GM18909 (cell line): Measurements from ENCODE around the gene AIFM3.

ENCODE experiments used
- ATAC-seq: cut with Tn5 transposase; IDR thresholded peaks from one replicate; pipeline ENCODE4 v1.9.1; 2021; ENCODE audit warnings: mild to moderate bottlenecking; ENCODE audit not compliant: unreplicated experiment, poor library complexity

AIFM3 gene

GRCh38 chr22:20989323-20990138 is 22.5 kb downstream of the AIFM3 start:
- ATAC-seq: no peak

GRCh38 chr22:20990184-20991180 is 23.4 kb downstream of the AIFM3 start:
- no peak for ATAC-seq

GRCh38 chr22:20991252-20992055 is 24.4 kb downstream of the AIFM3 start:
- no peak for ATAC-seq

- ATAC-seq: no peak
Observed at GRCh38 chr22:20992056-20992442, 25.0 kb downstream of the AIFM3 start.

DNA sequence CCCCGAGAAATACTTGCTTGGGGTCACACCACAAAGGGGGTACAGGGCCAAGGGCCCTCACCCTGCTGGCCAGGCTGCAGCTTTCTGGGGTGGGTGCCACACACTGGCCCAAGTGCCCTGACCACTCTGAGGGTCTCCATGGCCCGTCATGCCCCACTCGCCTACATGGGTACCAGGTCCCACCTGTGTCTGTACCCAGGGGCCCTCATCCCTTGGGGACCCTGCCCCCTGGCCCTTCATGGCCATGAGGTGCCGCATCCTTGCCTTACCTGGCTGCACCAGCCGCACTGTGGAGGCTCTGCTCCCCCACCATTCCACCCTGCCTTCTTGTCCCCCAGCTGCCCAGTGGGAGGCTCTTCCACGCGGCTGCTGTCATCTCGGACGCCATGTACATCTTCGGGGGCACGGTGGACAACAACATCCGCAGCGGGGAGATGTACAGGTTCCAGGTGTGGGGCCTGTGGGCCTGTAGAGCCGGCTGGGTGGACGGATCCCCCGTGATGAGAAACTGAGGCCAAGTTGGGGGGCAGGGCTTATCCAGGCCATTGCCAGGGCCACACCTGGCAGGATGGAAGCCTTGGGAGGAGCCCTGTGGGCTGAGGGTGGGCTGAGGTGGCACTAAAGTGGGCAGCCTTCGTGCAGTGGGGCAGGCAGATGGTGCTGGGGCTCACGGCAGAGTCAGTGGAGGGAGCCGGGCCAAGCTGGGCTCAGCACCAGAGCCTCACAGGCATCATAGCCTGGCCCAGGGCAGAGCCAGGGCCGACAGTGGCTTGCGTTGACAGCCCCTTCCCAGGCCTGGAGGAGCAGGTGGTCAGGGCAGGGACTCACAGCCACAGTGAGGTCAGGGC is 25.6 kb downstream of the AIFM3 start:
- no peak for ATAC-seq

DNA sequence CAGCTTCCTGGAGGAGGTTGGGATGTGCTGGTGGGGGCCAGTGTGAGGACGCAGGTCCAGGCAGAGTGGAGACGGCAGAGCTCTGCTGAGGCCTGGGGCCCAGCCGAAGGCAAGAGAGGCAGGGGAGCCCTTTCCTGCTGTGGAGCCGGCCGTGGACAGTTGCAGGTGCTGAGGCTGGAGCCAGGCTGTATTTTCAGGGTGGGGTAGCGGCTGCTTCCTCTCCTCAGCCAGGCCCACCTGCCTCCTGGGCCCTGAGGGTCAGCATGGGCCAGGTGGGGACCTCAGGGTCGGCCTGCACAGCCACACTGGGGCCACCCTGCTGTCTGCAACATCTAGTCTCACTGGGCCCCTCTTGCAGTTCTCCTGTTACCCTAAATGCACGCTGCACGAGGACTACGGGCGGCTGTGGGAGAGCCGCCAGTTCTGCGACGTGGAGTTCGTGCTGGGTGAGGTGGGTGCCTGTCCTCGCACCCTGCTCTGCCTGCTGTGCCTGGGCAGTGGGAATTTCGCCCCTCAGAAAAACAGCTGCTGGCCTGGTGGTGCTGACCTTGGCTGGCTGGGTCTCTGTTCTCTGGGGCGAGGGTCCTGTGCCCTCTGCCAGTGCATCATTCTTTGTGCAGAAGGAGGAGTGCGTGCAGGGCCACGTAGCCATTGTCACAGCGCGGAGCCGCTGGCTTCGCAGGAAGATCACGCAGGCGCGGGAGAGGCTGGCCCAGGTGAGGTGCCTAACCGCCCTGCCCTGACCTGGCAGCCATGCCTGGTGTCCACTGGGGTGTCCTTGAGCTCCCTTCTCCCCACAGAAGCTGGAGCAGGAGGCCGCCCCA is 26.5 kb downstream of the AIFM3 start:
- ATAC-seq: no peak

GRCh38 chr22:20994128-20994901 is 27.3 kb downstream of the AIFM3 start:
- no peak for ATAC-seq

DNA sequence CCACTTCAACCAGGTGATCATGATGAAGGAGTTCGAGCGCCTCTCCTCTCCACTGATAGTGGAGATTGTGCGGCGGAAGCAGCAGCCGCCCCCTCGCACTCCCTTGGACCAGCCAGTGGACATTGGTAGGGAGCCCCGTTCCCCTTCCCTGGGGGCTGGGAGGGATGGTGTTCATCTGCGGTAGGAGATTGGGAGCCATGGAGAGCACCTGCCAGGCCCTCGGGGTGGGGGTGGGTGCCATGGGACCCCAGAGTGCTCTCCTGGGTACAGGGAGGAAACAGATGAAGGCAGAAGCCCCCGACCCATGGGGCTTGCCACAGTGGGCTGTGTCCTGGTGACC is 27.8 kb downstream of the AIFM3 start:
- no peak for ATAC-seq

- ATAC-seq: no peak
Observed at GRCh38 chr22:20995329-20996030, 28.4 kb downstream of the AIFM3 start.

- ATAC-seq: no peak
Observed at GRCh38 chr22:20996031-20996410, 29.0 kb downstream of the AIFM3 start.

- ATAC-seq: no peak
Observed at GRCh38 chr22:20996598-20997535, 29.8 kb downstream of the AIFM3 start.

DNA sequence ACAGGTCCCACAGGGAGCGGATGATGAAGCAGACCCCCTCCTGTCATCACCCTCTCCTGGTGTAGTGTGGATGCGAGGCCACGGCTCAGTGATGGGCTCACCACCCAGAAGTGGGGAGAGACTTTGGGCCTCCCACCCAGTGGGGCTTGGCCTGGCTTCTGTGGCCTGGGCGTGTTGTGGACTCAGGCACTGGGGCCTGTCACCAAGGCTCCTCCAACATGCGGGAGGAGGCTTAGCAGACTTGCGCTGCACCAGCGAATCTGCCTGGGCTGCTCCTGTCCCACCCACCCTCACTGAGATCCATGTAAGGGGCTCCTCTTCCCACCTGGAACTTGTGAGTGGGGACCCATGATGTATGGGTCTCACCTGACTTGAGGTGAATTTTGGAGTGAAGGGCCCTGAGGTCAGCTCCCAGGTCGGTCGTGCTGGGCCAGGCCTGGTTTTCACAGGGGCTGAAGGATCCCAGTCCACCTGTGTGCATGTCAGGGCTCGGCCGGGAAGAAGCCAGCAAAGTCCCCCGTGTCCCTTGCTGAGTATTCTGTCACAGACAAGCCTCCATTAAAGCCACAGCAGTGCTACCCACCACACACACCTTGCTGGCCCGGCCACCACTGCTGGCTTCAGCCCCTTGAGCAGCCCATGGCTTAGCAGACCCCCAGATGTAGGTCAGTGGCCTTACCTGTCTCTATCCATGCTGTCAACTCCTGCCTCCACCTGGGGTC is 30.6 kb downstream of the AIFM3 start:
- no peak for ATAC-seq

DNA sequence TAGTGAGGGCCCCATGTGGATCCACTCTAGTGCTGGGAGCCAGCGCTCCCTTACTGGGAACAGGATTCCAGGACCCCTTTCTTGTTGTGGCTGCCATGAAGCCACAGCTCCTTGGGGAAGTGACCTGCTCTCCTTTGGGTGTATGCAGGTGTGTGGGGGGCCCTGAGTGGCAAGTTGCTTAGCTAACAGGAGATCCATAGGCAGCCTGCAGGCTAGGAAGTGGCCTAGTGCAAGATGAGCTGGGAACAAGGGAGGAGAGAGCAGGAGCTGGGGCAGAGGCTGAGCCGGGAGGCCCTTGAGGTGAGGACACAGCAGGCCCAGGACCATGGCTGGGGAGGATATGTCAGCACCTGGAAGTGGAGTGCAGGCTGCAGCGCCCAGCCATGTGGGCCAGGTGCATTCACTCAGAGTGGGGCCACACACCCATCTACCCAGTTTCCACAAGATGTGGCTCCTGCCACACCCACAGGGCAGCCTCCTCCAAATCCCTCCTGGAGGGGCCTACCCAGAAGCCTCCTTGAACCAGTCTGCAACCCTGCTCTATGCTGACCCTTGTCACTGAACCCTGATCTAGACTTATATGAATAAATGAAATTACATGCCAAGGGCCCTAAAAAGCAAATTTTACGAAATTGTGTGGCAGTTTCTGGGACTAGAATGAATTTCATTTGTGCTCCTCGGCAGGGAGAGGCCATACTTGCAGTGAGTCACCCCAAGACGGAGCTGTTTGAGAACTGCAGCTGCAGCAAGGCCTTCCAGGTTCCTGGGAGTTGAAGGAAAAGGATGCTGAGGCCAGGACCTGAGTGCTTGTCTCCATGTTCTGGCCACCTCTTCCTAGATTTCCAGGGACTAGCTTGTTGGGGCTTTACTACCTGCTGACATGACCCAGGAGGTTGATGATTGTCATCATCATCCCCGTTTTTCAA is 31.6 kb downstream of the AIFM3 start:
- ATAC-seq: no peak

- no peak for ATAC-seq
Observed at GRCh38 chr22:20999350-21000206, 32.5 kb downstream of the AIFM3 start.
